WTC11 (cell line): ENCODE data around the gene MAP4K4. TPM values are rescaled to one million over a fixed set of nuclear protein-coding genes. Genes with fewer than 3 reads are reported as not detected.

ENCODE experiments used
- ATAC-seq: fragments of 200-7000 bp; cut with Tn5 transposase; 2 replicates; pipeline ENCODE4 v1.10.0; 2021; ENCODE audit warnings: mild to moderate bottlenecking, moderate library complexity
- CTCF ChIA-PET: fragments of 300-600 bp; sonication (Branson Sonifier 250); formaldehyde crosslinking; loops from one replicate; lab custom pipeline; 2021; ENCODE audit warnings: antibody characterized with exemption; lab: Charles Lee
- POLR2A ChIA-PET: fragments of 350-600 bp; sonication (Branson Sonifier 250); formaldehyde crosslinking; loops from one replicate; lab custom pipeline; 2021; ENCODE audit warnings: antibody characterized with exemption; lab: Charles Lee
- DNase-seq: peaks from one replicate; pipeline ENCODE4 v3.0.0; 2021; ENCODE audit warnings: low spot score
- H3K27ac Mint-ChIP-seq: 2 replicates; pipeline ENCODE4 v1.8.0; 2021; ENCODE audit warnings: mixed read lengths
- H3K27me3 Mint-ChIP-seq: 2 replicates; pipeline ENCODE4 v1.8.0; 2021; ENCODE audit warnings: low read depth, mild to moderate bottlenecking, moderate library complexity, mixed read lengths
- H3K36me3 Mint-ChIP-seq: 2 replicates; pipeline ENCODE4 v1.8.0; 2021; ENCODE audit warnings: mixed read lengths
- H3K4me1 Mint-ChIP-seq: 2 replicates; pipeline ENCODE4 v1.8.0; 2022; ENCODE audit warnings: mixed read lengths
- H3K4me3 Mint-ChIP-seq: 2 replicates; pipeline ENCODE4 v1.8.0; 2021; ENCODE audit warnings: mild to moderate bottlenecking, moderate library complexity, mixed read lengths
- H3K9me3 Mint-ChIP-seq: 2 replicates; pipeline ENCODE4 v1.8.0; 2021; ENCODE audit warnings: mixed read lengths
- ATF1 ChIP-seq: sonication (generic); formaldehyde crosslinking; IDR thresholded peaks from 2 replicates; pipeline ENCODE4 v1.8.1; 2023; ENCODE audit warnings: mild to moderate bottlenecking, moderate library complexity, missing genetic modification reagents
- CREM ChIP-seq: sonication (generic); formaldehyde crosslinking; IDR thresholded peaks from 2 replicates; pipeline ENCODE4 v1.8.1; 2022; ENCODE audit warnings: mild to moderate bottlenecking, missing genetic modification reagents, moderate library complexity
- EMX1 ChIP-seq: fragments of 250-450 bp; sonication (Bioruptor Pico); IDR thresholded peaks from 2 replicates; pipeline ENCODE4 v1.8.0; 2021; ENCODE audit warnings: mild to moderate bottlenecking
- IRF2 ChIP-seq: sonication (generic); formaldehyde crosslinking; IDR thresholded peaks from 2 replicates; pipeline ENCODE4 v1.8.0; 2022; ENCODE audit warnings: low read depth, missing genetic modification reagents, borderline replicate concordance
- MXD4 ChIP-seq: fragments of 250-450 bp; sonication (Bioruptor Pico); IDR thresholded peaks from 2 replicates; pipeline ENCODE4 v1.8.0; 2021; ENCODE audit warnings: mild to moderate bottlenecking, moderate library complexity, borderline replicate concordance
- NFATC4 ChIP-seq: fragments of 250-450 bp; sonication (Bioruptor Pico); IDR thresholded peaks from 2 replicates; pipeline ENCODE4 v1.9.0; 2021; ENCODE audit warnings: mild to moderate bottlenecking
- RORB ChIP-seq: fragments of 250-450 bp; sonication (Bioruptor Pico); IDR thresholded peaks from 2 replicates; pipeline ENCODE4 v1.9.0; 2021; ENCODE audit warnings: mild to moderate bottlenecking
- ZNF121 ChIP-seq: sonication (generic); formaldehyde crosslinking; IDR thresholded peaks from 2 replicates; pipeline ENCODE4 v1.8.0; 2023; ENCODE audit warnings: missing genetic modification reagents
- ZNF263 ChIP-seq: sonication (generic); formaldehyde crosslinking; IDR thresholded peaks from 2 replicates; pipeline ENCODE4 v1.8.1; 2022; ENCODE audit warnings: low read depth, mild to moderate bottlenecking, moderate library complexity, missing genetic modification reagents
- ZNF317 ChIP-seq: sonication (generic); formaldehyde crosslinking; IDR thresholded peaks from 2 replicates; pipeline ENCODE4 v1.8.1; 2023; ENCODE audit warnings: low read depth, mild to moderate bottlenecking, moderate library complexity, missing genetic modification reagents, borderline replicate concordance
- total RNA-seq: library from RNA; stranded (reverse); gene quantifications from 3 replicates; pipeline ENCODE4 v1.2.3, GENCODE V29; 2021
- TF ChIP-seq, protein P1 (sequence below): fragments of 250-450 bp; sonication (Bioruptor Pico); IDR thresholded peaks from 2 replicates; pipeline ENCODE4 v1.9.0; 2021; ENCODE audit warnings: mild to moderate bottlenecking
- TF ChIP-seq, protein P2 (sequence below): sonication (generic); formaldehyde crosslinking; IDR thresholded peaks from 2 replicates; pipeline ENCODE4 v1.8.1; 2023; ENCODE audit warnings: mild to moderate bottlenecking, missing genetic modification reagents
- TF ChIP-seq, protein P3 (sequence below): sonication (generic); formaldehyde crosslinking; IDR thresholded peaks from 2 replicates; pipeline ENCODE4 v1.8.1; 2022; ENCODE audit warnings: missing genetic modification reagents, borderline replicate concordance
- TF ChIP-seq, protein P4 (sequence below): sonication (generic); formaldehyde crosslinking; IDR thresholded peaks from 2 replicates; pipeline ENCODE4 v1.8.1; 2023; ENCODE audit warnings: mild to moderate bottlenecking, missing genetic modification reagents, borderline replicate concordance
- TF ChIP-seq, protein P5 (sequence below): sonication (generic); formaldehyde crosslinking; IDR thresholded peaks from 2 replicates; pipeline ENCODE4 v1.8.0; 2022; ENCODE audit warnings: mild to moderate bottlenecking, missing genetic modification reagents
- TF ChIP-seq, protein P6 (sequence below): sonication (generic); formaldehyde crosslinking; IDR thresholded peaks from 2 replicates; pipeline ENCODE4 v1.8.1; 2022; ENCODE audit warnings: low read depth, mild to moderate bottlenecking, moderate library complexity, missing genetic modification reagents, borderline replicate concordance
- TF ChIP-seq, protein P7 (sequence below): sonication (generic); formaldehyde crosslinking; IDR thresholded peaks from 2 replicates; pipeline ENCODE4 v1.8.1; 2022; ENCODE audit warnings: mild to moderate bottlenecking, moderate library complexity, missing genetic modification reagents

MAP4K4 gene
- total RNA-seq, 1 experiment from 2014 or later: 112 TPM

DNA sequence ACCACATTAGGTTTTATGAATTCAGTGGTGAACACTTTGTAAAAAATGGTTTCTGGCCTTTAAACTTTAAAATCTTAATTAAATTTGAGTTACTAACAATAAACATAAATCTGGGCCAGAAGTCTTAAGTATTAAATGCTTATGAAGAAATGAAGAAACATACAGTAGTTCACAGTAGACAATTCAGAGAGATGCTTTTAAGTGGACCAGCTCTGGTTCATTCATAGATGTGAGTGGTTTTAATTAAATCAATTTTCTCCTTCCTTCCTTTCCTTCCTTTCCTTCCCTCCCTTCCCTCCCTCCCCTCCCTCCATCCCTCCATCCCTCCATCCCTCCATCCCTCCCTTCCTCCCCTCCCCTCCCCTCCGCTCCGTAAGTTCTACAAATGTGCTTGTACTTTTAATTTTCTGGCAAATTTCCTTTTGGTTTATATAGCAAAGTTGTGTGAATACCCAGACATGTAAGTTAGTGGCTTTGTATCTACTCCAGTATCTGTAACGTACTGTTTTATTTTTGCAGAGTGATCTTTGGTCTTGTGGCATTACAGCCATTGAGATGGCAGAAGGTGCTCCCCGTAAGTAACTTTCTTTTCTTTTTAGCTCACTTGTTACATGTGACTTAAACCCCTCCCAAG lies 136.5 kb downstream of the MAP4K4 start (continued):
- TF ChIP-seq, protein P1, sequence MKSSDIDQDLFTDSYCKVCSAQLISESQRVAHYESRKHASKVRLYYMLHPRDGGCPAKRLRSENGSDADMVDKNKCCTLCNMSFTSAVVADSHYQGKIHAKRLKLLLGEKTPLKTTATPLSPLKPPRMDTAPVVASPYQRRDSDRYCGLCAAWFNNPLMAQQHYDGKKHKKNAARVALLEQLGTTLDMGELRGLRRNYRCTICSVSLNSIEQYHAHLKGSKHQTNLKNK: no peak
- TF ChIP-seq, protein P2, sequence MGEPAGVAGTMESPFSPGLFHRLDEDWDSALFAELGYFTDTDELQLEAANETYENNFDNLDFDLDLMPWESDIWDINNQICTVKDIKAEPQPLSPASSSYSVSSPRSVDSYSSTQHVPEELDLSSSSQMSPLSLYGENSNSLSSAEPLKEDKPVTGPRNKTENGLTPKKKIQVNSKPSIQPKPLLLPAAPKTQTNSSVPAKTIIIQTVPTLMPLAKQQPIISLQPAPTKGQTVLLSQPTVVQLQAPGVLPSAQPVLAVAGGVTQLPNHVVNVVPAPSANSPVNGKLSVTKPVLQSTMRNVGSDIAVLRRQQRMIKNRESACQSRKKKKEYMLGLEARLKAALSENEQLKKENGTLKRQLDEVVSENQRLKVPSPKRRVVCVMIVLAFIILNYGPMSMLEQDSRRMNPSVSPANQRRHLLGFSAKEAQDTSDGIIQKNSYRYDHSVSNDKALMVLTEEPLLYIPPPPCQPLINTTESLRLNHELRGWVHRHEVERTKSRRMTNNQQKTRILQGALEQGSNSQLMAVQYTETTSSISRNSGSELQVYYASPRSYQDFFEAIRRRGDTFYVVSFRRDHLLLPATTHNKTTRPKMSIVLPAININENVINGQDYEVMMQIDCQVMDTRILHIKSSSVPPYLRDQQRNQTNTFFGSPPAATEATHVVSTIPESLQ: no peak
- TF ChIP-seq, protein P3, sequence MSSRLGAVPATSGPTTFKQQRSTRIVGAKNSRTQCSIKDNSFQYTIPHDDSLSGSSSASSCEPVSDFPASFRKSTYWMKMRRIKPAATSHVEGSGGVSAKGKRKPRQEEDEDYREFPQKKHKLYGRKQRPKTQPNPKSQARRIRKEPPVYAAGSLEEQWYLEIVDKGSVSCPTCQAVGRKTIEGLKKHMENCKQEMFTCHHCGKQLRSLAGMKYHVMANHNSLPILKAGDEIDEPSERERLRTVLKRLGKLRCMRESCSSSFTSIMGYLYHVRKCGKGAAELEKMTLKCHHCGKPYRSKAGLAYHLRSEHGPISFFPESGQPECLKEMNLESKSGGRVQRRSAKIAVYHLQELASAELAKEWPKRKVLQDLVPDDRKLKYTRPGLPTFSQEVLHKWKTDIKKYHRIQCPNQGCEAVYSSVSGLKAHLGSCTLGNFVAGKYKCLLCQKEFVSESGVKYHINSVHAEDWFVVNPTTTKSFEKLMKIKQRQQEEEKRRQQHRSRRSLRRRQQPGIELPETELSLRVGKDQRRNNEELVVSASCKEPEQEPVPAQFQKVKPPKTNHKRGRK (CRISPR knock-in tag): no peak
- TF ChIP-seq, protein P4, sequence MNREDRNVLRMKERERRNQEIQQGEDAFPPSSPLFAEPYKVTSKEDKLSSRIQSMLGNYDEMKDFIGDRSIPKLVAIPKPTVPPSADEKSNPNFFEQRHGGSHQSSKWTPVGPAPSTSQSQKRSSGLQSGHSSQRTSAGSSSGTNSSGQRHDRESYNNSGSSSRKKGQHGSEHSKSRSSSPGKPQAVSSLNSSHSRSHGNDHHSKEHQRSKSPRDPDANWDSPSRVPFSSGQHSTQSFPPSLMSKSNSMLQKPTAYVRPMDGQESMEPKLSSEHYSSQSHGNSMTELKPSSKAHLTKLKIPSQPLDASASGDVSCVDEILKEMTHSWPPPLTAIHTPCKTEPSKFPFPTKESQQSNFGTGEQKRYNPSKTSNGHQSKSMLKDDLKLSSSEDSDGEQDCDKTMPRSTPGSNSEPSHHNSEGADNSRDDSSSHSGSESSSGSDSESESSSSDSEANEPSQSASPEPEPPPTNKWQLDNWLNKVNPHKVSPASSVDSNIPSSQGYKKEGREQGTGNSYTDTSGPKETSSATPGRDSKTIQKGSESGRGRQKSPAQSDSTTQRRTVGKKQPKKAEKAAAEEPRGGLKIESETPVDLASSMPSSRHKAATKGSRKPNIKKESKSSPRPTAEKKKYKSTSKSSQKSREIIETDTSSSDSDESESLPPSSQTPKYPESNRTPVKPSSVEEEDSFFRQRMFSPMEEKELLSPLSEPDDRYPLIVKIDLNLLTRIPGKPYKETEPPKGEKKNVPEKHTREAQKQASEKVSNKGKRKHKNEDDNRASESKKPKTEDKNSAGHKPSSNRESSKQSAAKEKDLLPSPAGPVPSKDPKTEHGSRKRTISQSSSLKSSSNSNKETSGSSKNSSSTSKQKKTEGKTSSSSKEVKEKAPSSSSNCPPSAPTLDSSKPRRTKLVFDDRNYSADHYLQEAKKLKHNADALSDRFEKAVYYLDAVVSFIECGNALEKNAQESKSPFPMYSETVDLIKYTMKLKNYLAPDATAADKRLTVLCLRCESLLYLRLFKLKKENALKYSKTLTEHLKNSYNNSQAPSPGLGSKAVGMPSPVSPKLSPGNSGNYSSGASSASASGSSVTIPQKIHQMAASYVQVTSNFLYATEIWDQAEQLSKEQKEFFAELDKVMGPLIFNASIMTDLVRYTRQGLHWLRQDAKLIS (CRISPR knock-in tag): no peak
- TF ChIP-seq, protein P5, sequence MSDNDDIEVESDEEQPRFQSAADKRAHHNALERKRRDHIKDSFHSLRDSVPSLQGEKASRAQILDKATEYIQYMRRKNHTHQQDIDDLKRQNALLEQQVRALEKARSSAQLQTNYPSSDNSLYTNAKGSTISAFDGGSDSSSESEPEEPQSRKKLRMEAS (CRISPR knock-in tag): no peak
- TF ChIP-seq, protein P6, sequence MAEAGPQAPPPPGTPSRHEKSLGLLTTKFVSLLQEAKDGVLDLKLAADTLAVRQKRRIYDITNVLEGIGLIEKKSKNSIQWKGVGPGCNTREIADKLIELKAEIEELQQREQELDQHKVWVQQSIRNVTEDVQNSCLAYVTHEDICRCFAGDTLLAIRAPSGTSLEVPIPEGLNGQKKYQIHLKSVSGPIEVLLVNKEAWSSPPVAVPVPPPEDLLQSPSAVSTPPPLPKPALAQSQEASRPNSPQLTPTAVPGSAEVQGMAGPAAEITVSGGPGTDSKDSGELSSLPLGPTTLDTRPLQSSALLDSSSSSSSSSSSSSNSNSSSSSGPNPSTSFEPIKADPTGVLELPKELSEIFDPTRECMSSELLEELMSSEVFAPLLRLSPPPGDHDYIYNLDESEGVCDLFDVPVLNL (CRISPR knock-in tag): no peak
- no peak for TF ChIP-seq MXD4 (CRISPR knock-in tag)
- TF ChIP-seq NFATC4 (CRISPR knock-in tag): no peak
- no peak for TF ChIP-seq IRF2 (CRISPR knock-in tag)
- TF ChIP-seq ZNF121 (CRISPR knock-in tag): no peak
- TF ChIP-seq, all 79 proteins: peak for 0

DNA sequence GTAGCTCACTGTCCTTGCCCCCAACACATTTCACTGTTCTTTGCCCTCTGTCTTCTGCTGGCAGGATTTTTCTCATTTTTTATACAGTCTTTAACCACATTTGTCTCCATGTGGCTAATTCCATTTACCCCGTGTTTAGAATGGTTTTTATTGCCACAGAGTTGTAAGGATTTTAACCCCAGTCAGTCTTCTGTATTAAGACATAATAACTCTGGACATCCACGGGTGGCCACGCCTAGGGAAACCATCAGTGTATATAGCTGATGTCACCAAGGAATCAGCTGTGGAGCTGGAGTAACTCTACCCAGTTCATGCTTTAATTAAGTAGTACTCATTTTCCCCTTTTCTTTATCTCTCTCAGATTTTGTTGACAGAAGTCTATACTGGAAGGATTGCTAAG lies 139.8 kb downstream of the MAP4K4 start:
- DNase-seq: no peak
- Mint-ChIP-seq H3K9me3 (no peaks in the 10 kb centered on the region), H3K36me3 (peaks cover 57% of the 10 kb centered on the region), H3K27ac (no peak overlapping the region; the same call in 1 of the 2 replicates), H3K27me3 (no peaks in the 10 kb centered on the region), H3K4me1 (peaks cover 5% of the 10 kb centered on the region), H3K4me3 (no peak overlapping the region)
- CTCF ChIA-PET: no interaction called here
- POLR2A ChIA-PET: no interaction called here
- no peak for TF ChIP-seq ZNF263 (CRISPR knock-in tag)
- TF ChIP-seq ZNF317 (CRISPR knock-in tag): no peak
- TF ChIP-seq, protein P7, sequence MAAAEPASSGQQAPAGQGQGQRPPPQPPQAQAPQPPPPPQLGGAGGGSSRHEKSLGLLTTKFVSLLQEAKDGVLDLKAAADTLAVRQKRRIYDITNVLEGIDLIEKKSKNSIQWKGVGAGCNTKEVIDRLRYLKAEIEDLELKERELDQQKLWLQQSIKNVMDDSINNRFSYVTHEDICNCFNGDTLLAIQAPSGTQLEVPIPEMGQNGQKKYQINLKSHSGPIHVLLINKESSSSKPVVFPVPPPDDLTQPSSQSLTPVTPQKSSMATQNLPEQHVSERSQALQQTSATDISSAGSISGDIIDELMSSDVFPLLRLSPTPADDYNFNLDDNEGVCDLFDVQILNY (CRISPR knock-in tag): no peak
- no peak for TF ChIP-seq RORB
- TF ChIP-seq ATF1 (CRISPR knock-in tag): no peak
- no peak for TF ChIP-seq EMX1 (CRISPR knock-in tag)
- TF ChIP-seq, protein P5 (CRISPR knock-in tag): no peak
- no peak for TF ChIP-seq CREM (CRISPR knock-in tag)
- ATAC-seq: no peak
